ENCODE results near the gene PLOD3.
"Not testable (repeated sequence)": the region's sequence is repeated elsewhere in the genome, so short reads cannot be mapped to it uniquely, and the experiment has no call there.

The PLOD3 gene

DNA sequence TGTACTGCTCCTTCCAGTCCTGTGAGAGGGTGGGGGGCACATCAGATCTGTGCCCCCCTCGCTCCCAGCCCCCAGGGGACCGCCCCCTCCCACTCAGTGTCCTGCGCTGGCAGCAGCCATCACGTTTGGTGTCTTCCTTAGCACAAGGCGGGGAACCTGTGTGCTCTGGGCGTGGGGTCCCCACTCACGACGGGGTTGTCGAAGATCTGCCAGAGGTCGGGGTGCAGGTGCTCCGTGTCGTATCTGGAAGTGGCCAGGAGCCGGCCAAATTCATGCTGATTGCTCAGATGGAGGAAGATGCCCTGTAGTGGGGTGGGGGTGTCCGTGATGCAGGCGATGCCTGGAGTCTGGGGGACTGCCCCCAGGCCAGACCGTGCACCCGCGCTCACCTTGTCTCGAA lies 7.2 kb downstream of the PLOD3 start:
- no peaks in the 10 kb centered on the region for H3K9me3 ChIP-seq (ENCODE audit: control insufficient read depth, low read length)
- 96% methylated on average over 19 of the region's 19 CpGs for WGBS, 2 experiments
- H3K27me3 ChIP-seq (ENCODE audit: control insufficient read depth, insufficient read depth, low read length, poor library complexity, severe bottlenecking), result no peaks in the 10 kb centered on the region
- no peak overlapping the region for H3K4me3 ChIP-seq (ENCODE audit: insufficient read depth, low read depth, low read length)
- H3K27ac ChIP-seq (ENCODE audit: insufficient read depth, low read depth, low read length, poor library complexity, severe bottlenecking), result no peak overlapping the region
- H3K4me1 ChIP-seq (ENCODE audit: control insufficient read depth, insufficient read depth, low read length), result no peaks in the 10 kb centered on the region
- H3K36me3 ChIP-seq (ENCODE audit: control insufficient read depth, insufficient read depth, low read length), result no peaks in the 10 kb centered on the region

DNA sequence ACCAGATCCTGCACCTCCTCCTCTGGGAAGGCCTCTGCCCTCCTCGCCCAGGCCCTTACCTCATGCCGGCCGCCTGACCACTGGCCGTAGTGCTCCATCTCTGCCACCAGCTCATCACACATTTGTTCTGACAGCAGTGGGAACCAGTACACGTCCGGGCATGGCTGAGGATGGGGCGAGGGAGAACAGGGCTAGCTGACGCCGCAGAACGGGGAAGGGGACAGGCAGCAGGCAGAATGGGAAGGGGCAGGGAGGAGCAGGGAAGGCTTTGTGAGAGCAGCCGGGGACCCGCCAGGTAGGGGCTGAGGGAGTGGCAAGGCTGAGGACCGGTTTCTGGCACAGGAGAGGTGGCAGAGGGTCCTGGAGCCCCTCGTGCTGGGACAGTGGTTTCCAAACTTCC lies 8.6 kb downstream of the PLOD3 start:
- Histone ChIP-seq H3K36me3 (ENCODE audit: control insufficient read depth, insufficient read depth, low read length) (no peaks in the 10 kb centered on the region), H3K27ac (ENCODE audit: insufficient read depth, low read depth, low read length, poor library complexity, severe bottlenecking) (no peak overlapping the region), H3K9me3 (ENCODE audit: control insufficient read depth, low read length) (no peaks in the 10 kb centered on the region), H3K27me3 (ENCODE audit: control insufficient read depth, insufficient read depth, low read length, poor library complexity, severe bottlenecking) (no peaks in the 10 kb centered on the region), H3K4me3 (ENCODE audit: insufficient read depth, low read depth, low read length) (no peak overlapping the region), H3K4me1 (ENCODE audit: control insufficient read depth, insufficient read depth, low read length) (no peaks in the 10 kb centered on the region)
- WGBS, 2 experiments, result 93 to 95% methylated on average over 14 of the region's 14 CpGs

GRCh38 chr7:101207459-101207858 lies 9.9 kb downstream of the PLOD3 start:
- H3K27me3 ChIP-seq (ENCODE audit: control insufficient read depth, insufficient read depth, low read length, poor library complexity, severe bottlenecking), result peaks cover 12% of the 10 kb centered on the region
- WGBS, 2 experiments, result 91 to 93% methylated on average over 17 of the region's 17 CpGs
- H3K4me3 ChIP-seq (ENCODE audit: insufficient read depth, low read depth, low read length), result no peak overlapping the region
- no peak overlapping the region for H3K27ac ChIP-seq (ENCODE audit: insufficient read depth, low read depth, low read length, poor library complexity, severe bottlenecking)
- H3K9me3 ChIP-seq (ENCODE audit: control insufficient read depth, low read length), result no peaks in the 10 kb centered on the region
- H3K36me3 ChIP-seq (ENCODE audit: control insufficient read depth, insufficient read depth, low read length), result no peaks in the 10 kb centered on the region
- no peaks in the 10 kb centered on the region for H3K4me1 ChIP-seq (ENCODE audit: control insufficient read depth, insufficient read depth, low read length)

DNA sequence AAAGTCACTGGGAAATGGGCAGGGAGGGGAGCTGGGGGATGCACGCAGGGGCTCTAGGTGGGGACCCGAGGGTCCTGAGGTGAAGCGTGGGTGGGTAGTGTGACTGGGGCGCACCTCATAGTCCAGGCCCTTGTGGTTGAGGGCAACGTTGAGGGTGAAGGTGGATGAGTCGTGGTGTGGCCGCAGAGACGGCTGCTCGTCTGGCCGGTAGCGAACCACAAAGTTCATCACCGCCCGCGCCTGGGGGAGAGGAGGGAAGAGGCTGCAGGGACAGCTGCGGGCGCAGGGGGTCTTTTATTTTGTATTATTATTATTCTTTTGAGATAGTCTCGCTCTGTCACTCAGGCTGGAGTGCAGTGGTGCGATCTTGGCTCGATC lies 10.7 kb downstream of the PLOD3 start:
- H3K4me1 ChIP-seq (ENCODE audit: control insufficient read depth, insufficient read depth, low read length), result no peaks in the 10 kb centered on the region
- H3K27me3 ChIP-seq (ENCODE audit: control insufficient read depth, insufficient read depth, low read length, poor library complexity, severe bottlenecking), result peaks cover 20% of the 10 kb centered on the region
- WGBS, 2 experiments, result 95% methylated on average over 19 of the region's 19 CpGs
- H3K36me3 ChIP-seq (ENCODE audit: control insufficient read depth, insufficient read depth, low read length), result no peaks in the 10 kb centered on the region
- no peaks in the 10 kb centered on the region for H3K9me3 ChIP-seq (ENCODE audit: control insufficient read depth, low read length)
- H3K4me3 ChIP-seq (ENCODE audit: insufficient read depth, low read depth, low read length), result no peak overlapping the region
- no peak overlapping the region for H3K27ac ChIP-seq (ENCODE audit: insufficient read depth, low read depth, low read length, poor library complexity, severe bottlenecking)

DNA sequence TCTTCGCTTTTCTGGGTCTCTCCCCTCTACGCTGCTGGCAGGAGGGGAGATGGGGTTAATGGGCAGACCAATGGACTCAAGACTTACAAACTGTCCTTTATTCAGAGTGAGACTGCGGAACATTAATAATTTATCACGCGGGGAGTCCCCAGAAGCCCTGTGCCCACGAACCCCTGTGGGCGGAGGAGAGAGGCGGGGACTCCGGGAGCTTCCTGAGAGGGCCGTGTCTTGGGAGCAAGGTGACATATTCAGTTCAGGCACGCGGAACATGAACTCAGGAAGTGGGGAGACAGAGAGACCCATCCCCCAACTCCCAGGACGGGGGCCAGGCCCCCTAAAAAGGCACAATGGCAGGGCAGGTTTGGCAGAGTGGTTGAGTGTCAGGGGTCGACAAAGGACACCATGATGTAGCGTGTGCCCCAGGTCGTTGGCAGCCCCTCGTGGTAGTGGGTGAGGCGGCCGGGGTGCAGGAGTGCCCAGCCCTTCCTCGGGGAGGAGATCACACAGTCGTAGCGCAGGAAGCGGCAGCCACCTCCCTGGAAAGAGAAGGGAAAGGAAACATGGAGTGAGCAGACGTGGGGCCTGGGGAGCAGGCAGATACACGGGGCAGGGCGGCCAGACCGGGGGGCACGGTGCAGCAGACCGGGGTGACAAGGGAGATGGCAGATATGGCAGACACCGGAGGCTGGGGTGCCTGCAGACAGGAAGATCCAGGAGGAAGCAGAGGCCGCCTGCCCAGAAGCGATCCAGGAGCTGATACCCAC lies 11.3 kb downstream of the PLOD3 start:
- Histone ChIP-seq H3K27ac (ENCODE audit: insufficient read depth, low read depth, low read length, poor library complexity, severe bottlenecking) (no peak overlapping the region), H3K27me3 (ENCODE audit: control insufficient read depth, insufficient read depth, low read length, poor library complexity, severe bottlenecking) (peaks cover 26% of the 10 kb centered on the region), H3K4me3 (ENCODE audit: insufficient read depth, low read depth, low read length) (no peak overlapping the region), H3K9me3 (ENCODE audit: control insufficient read depth, low read length) (no peaks in the 10 kb centered on the region), H3K4me1 (ENCODE audit: control insufficient read depth, insufficient read depth, low read length) (no peaks in the 10 kb centered on the region), H3K36me3 (ENCODE audit: control insufficient read depth, insufficient read depth, low read length) (no peaks in the 10 kb centered on the region)
- 93 to 96% methylated on average over 32 of the region's 32 CpGs for WGBS, 2 experiments

GRCh38 chr7:101203740-101204738 lies 13.3 kb downstream of the PLOD3 start:
- H3K4me3 ChIP-seq (ENCODE audit: insufficient read depth, low read depth, low read length); H3K4me1 ChIP-seq (ENCODE audit: control insufficient read depth, insufficient read depth, low read length); H3K9me3 ChIP-seq (ENCODE audit: control insufficient read depth, low read length); H3K36me3 ChIP-seq (ENCODE audit: control insufficient read depth, insufficient read depth, low read length); H3K27ac ChIP-seq (ENCODE audit: insufficient read depth, low read depth, low read length, poor library complexity, severe bottlenecking): not testable (repeated sequence)
- WGBS, 2 experiments, result 89 to 90% methylated on average over 22 of the region's 22 CpGs
- H3K27me3 ChIP-seq (ENCODE audit: control insufficient read depth, insufficient read depth, low read length, poor library complexity, severe bottlenecking), result peaks cover 36% of the 10 kb centered on the region

DNA sequence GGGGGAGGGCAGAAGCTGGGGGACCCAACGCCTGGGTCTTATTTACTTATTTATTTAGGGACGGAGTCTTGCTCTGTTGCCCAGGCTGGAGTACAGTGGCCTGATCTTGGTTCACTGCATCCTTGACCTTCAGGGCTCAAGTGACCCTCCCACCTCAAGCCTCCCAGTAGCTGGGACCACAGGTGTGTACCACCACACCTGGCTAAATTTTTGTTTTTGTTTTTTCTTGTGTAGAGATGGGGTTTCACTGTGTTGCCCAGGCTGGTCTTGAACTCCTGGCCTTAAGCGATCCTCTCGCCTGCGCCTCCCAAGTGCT lies 14.8 kb downstream of the PLOD3 start:
- 82 to 90% methylated on average over 5 of the region's 5 CpGs for WGBS, 2 experiments
- H3K4me3 ChIP-seq (ENCODE audit: insufficient read depth, low read depth, low read length), result no peak overlapping the region
- H3K27ac ChIP-seq (ENCODE audit: insufficient read depth, low read depth, low read length, poor library complexity, severe bottlenecking), result no peak overlapping the region
- H3K27me3 ChIP-seq (ENCODE audit: control insufficient read depth, insufficient read depth, low read length, poor library complexity, severe bottlenecking), result peaks cover 36% of the 10 kb centered on the region
- no peaks in the 10 kb centered on the region for H3K36me3 ChIP-seq (ENCODE audit: control insufficient read depth, insufficient read depth, low read length)
- no peaks in the 10 kb centered on the region for H3K4me1 ChIP-seq (ENCODE audit: control insufficient read depth, insufficient read depth, low read length)
- no peaks in the 10 kb centered on the region for H3K9me3 ChIP-seq (ENCODE audit: control insufficient read depth, low read length)

- H3K27ac ChIP-seq (ENCODE audit: insufficient read depth, low read depth, low read length, poor library complexity, severe bottlenecking), result no peak overlapping the region
Measured at GRCh38 chr7:101201695-101202602, 15.4 kb downstream of the PLOD3 start.

GRCh38 chr7:101200862-101201599 lies 16.4 kb downstream of the PLOD3 start, which contains the start of gene MOGAT3:
TSS of gene MOGAT3 (minus strand) at chr7:101201036. CDS start at chr7:101200854, 182 bp downstream.
- Histone ChIP-seq H3K27me3 (ENCODE audit: control insufficient read depth, insufficient read depth, low read length, poor library complexity, severe bottlenecking) (peaks cover 36% of the 10 kb centered on the region), H3K4me3 (ENCODE audit: insufficient read depth, low read depth, low read length) (no peak within 1 kb of the TSS), H3K4me1 (ENCODE audit: control insufficient read depth, insufficient read depth, low read length) (no peaks in the 10 kb centered on the region), H3K27ac (ENCODE audit: insufficient read depth, low read depth, low read length, poor library complexity, severe bottlenecking) (no peak within 1 kb of the TSS), H3K36me3 (ENCODE audit: control insufficient read depth, insufficient read depth, low read length) (no peaks in the 10 kb centered on the region), H3K9me3 (ENCODE audit: control insufficient read depth, low read length) (no peaks in the 10 kb centered on the region)
- WGBS, 2 experiments, result 65% methylated on average over 21 of the region's 21 CpGs

More at GRCh38 chr7:101201695-101202602, 15.4 kb downstream of the PLOD3 start:
- no peaks in the 10 kb centered on the region for H3K4me1 ChIP-seq (ENCODE audit: control insufficient read depth, insufficient read depth, low read length)
- no peaks in the 10 kb centered on the region for H3K9me3 ChIP-seq (ENCODE audit: control insufficient read depth, low read length)
- no peaks in the 10 kb centered on the region for H3K36me3 ChIP-seq (ENCODE audit: control insufficient read depth, insufficient read depth, low read length)
- peaks cover 36% of the 10 kb centered on the region for H3K27me3 ChIP-seq (ENCODE audit: control insufficient read depth, insufficient read depth, low read length, poor library complexity, severe bottlenecking)
- H3K4me3 ChIP-seq (ENCODE audit: insufficient read depth, low read depth, low read length), result no peak overlapping the region
- 70 to 71% methylated on average over 75 of the region's 75 CpGs for WGBS, 2 experiments
